Endothelial cell of umbilical vein (primary cell): ENCODE results near the gene RPS19. TPM values are rescaled to one million over a fixed set of nuclear protein-coding genes. Genes with fewer than 3 reads are reported as not detected.

Experiments used
- BruUV-seq: library from RNA; stranded (reverse); fragments of 400-500 nt; replicated peaks from 2 replicates; lab custom pipeline; 2021; lab: Mats Ljungman, UMichigan
- CTCF ChIA-PET: fragments of 300-600, 350-600 bp; sonication (Branson Sonifier 250); formaldehyde crosslinking; loops from one replicate; lab custom pipeline; 2021; ENCODE audit warnings: antibody characterized with exemption, inconsistent platforms; lab: Charles Lee
- POLR2A ChIA-PET: fragments of 300-600, 350-600 bp; sonication (Branson Sonifier 250); formaldehyde crosslinking; loops from one replicate; lab custom pipeline; 2021; ENCODE audit warnings: antibody characterized with exemption, inconsistent platforms; lab: Charles Lee
- DNase-seq: peaks from one replicate; pipeline ENCODE4 v3.0.0-alpha.2; 2011; ENCODE audit warnings: low read depth, low spot score
- FAIRE-seq: peaks from 2 replicates; lab custom pipeline; 2011; peaks lifted over from hg19 to GRCh38; lab: Jason Lieb, UNC
- H2AFZ ChIP-seq: 2 replicates; pipeline ENCODE4 v1.6.0; 2012; ENCODE audit warnings: low read depth, low read length, control low read depth, inconsistent platforms
- H3K27ac ChIP-seq: 2 replicates; pipeline ENCODE4 v1.5.1; 2011; ENCODE audit warnings: low read depth, mild to moderate bottlenecking, control low read depth, low read length, moderate library complexity; ENCODE audit not compliant: insufficient read depth
- H3K27me3 ChIP-seq, 2 experiments: 2 replicates each; pipeline versions ENCODE4 v1.6.0 to v1.6.1; 2011; ENCODE audit warnings: low read length in 2 of 2, mixed read lengths in 1 of 2; ENCODE audit not compliant: control insufficient read depth in 2 of 2, insufficient read depth in 2 of 2
- H3K36me3 ChIP-seq, 2 experiments: 2 replicates in 1 of 2; 3 replicates in 1 of 2; pipeline ENCODE4 v1.5.1; 2011; ENCODE audit warnings: low read length in 2 of 2, mild to moderate bottlenecking in 1 of 2, moderate library complexity in 1 of 2; ENCODE audit not compliant: control insufficient read depth in 2 of 2, insufficient read depth in 2 of 2; ENCODE audit errors: extremely low read depth in 1 of 2
- H3K4me1 ChIP-seq: 3 replicates; pipeline ENCODE4 v1.5.1; 2011; ENCODE audit warnings: mild to moderate bottlenecking, low read length; ENCODE audit not compliant: control insufficient read depth, insufficient read depth; ENCODE audit errors: extremely low read depth
- H3K4me2 ChIP-seq: 2 replicates; pipeline ENCODE4 v1.6.1; 2011; ENCODE audit warnings: low read length, control low read depth, mixed read lengths; ENCODE audit not compliant: insufficient read depth
- H3K4me3 ChIP-seq, 3 experiments: fragments of 200-600 bp in 1 of 3; sonication (generic), shearing (Covaris generic) in 1 of 3; replicated peaks in 1 of 3; 2 replicates each; pipeline ENCODE4 v1.5.1; 2011 to 2016; ENCODE audit warnings: control low read depth in 3 of 3, low read length in 3 of 3, mild to moderate bottlenecking in 2 of 3, inconsistent platforms in 1 of 3, low read depth in 1 of 3, moderate library complexity in 1 of 3; ENCODE audit not compliant: insufficient read depth in 1 of 3
- H3K79me2 ChIP-seq: 2 replicates; pipeline ENCODE4 v1.6.0; 2012; ENCODE audit warnings: low read length, inconsistent platforms; ENCODE audit not compliant: control insufficient read depth, insufficient read depth
- H3K9ac ChIP-seq: replicated peaks from 2 replicates; pipeline ENCODE3; 2011; ENCODE audit warnings: low read length, control low read depth; ENCODE audit not compliant: insufficient read depth; ENCODE audit errors: extremely low read depth
- H3K9me1 ChIP-seq: replicated peaks from 3 replicates; pipeline ENCODE4 v1.6.0; 2011; ENCODE audit warnings: mild to moderate bottlenecking, low read length; ENCODE audit not compliant: control insufficient read depth, insufficient read depth; ENCODE audit errors: extremely low read depth
- H3K9me3 ChIP-seq: replicated peaks from 2 replicates; pipeline ENCODE4 v1.5.1; 2012; ENCODE audit warnings: low read length, inconsistent platforms; ENCODE audit not compliant: control insufficient read depth, insufficient read depth
- H4K20me1 ChIP-seq: replicated peaks from 2 replicates; pipeline ENCODE3; 2011; ENCODE audit warnings: mild to moderate bottlenecking, low read length; ENCODE audit not compliant: control insufficient read depth, insufficient read depth; ENCODE audit errors: extremely low read depth
- FOS ChIP-seq: IDR thresholded peaks from 2 replicates; pipeline ENCODE4 v1.6.1; 2011; ENCODE audit warnings: mild to moderate bottlenecking, low read length, moderate library complexity, borderline replicate concordance; ENCODE audit not compliant: insufficient read depth
- JUN ChIP-seq: IDR thresholded peaks from 2 replicates; pipeline ENCODE4 v1.6.1; 2011; ENCODE audit warnings: borderline replicate concordance, low read depth; ENCODE audit not compliant: insufficient read length, insufficient read depth
- MYC ChIP-seq: IDR thresholded peaks from one replicate; pipeline ENCODE4 v1.6.1; 2011; ENCODE audit warnings: mild to moderate bottlenecking, low read depth, low read length
- POLR2A ChIP-seq: IDR thresholded peaks from 2 replicates; pipeline ENCODE4 v1.6.1; 2012; ENCODE audit warnings: low read depth, mild to moderate bottlenecking, control low read depth, low read length
- POLR2AphosphoS5 ChIP-seq: IDR thresholded peaks from 2 replicates; pipeline ENCODE4 v1.6.1; 2012; ENCODE audit warnings: low read depth, mild to moderate bottlenecking, control low read depth, low read length, moderate library complexity; ENCODE audit not compliant: insufficient read depth
- dilution Hi-C: fragments of 300-500 bp; cut with MboI; formaldehyde crosslinking; loops from one replicate; pipeline ENCODE4 v1.15.0; 2019; ENCODE audit warnings: low sequenced_read_pairs; ENCODE audit not compliant: extremely low pct_ligation_motif_present
- intact Hi-C: fragments of 100-400 bp; cut with micrococcal nuclease; formaldehyde crosslinking; loops from one replicate; pipeline ENCODE4 v1.10.0; 2022
- polyA plus RNA-seq, 4 experiments: library from polyadenylated mRNA; depleted of rRNA in 3 of 4; stranded (reverse) in 3 of 4; unstranded in 1 of 4; fragments of >200 nt; gene quantifications; 2 replicates each; pipeline versions ENCODE4 v1.2.1 to v1.2.3, GENCODE V29; 2011 to 2012; ENCODE audit warnings: missing spikeins in 1 of 4
- total RNA-seq: library from RNA; stranded (reverse); gene quantifications from 2 replicates; pipeline ENCODE4 v1.2.3, GENCODE V29; 2021
- TF ChIP-seq, protein P1 (sequence below), 2 donors: IDR thresholded peaks; 1 replicate in 1 of 2; 2 replicates in 1 of 2; pipeline ENCODE4 v1.5.1; 2011; ENCODE audit warnings: low read length in 2 of 2, mild to moderate bottlenecking in 2 of 2, moderate library complexity in 2 of 2, control low read depth in 1 of 2, inconsistent platforms in 1 of 2, low read depth in 1 of 2; ENCODE audit not compliant: insufficient read depth in 1 of 2; ENCODE audit errors: extremely low read depth in 1 of 2

Gene RPS19
- total and polyA plus RNA-seq, 2 donors (not counting 3 experiments of a cell fraction or from before 2014, with no cell fraction given) = 2,234 to 4,353 TPM

DNA sequence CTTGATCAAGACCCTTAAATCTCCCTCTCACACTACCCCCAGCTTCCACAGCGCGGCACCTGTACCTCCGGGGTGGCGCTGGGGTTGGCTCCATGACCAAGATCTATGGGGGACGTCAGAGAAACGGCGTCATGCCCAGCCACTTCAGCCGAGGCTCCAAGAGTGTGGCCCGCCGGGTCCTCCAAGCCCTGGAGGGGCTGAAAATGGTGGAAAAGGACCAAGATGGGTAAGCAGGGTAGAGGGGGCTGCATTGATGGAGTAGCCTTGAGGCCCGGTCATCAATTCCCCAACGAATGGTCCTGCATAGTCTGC lies 8.9 kb downstream of the RPS19 start:
- intact Hi-C loops (no loop called here), dilution Hi-C loops (no loop called here)
- no peak for DNase-seq
- Histone ChIP-seq H3K79me2 (peaks cover 46% of the 10 kb centered on the region), H2AFZ (no peak overlapping the region), H3K4me2 (no peak overlapping the region), H3K27ac (no peak overlapping the region), H4K20me1 (no peaks in the 10 kb centered on the region), H3K9ac (no peak overlapping the region), H3K4me3 (no peak overlapping the region), H3K27me3 (no peaks in the 10 kb centered on the region), H3K9me1 (no peaks in the 10 kb centered on the region), H3K4me1 (peaks cover 9% of the 10 kb centered on the region), H3K9me3 (no peaks in the 10 kb centered on the region), H3K36me3 (peaks cover 39 to 60% of the 10 kb centered on the region in 2 experiments)
- TF ChIP-seq POLR2A (no peak), JUN (no peak), FOS (no peak), MYC (no peak), POLR2AphosphoS5 (no peak)
- TF ChIP-seq, protein P1, sequence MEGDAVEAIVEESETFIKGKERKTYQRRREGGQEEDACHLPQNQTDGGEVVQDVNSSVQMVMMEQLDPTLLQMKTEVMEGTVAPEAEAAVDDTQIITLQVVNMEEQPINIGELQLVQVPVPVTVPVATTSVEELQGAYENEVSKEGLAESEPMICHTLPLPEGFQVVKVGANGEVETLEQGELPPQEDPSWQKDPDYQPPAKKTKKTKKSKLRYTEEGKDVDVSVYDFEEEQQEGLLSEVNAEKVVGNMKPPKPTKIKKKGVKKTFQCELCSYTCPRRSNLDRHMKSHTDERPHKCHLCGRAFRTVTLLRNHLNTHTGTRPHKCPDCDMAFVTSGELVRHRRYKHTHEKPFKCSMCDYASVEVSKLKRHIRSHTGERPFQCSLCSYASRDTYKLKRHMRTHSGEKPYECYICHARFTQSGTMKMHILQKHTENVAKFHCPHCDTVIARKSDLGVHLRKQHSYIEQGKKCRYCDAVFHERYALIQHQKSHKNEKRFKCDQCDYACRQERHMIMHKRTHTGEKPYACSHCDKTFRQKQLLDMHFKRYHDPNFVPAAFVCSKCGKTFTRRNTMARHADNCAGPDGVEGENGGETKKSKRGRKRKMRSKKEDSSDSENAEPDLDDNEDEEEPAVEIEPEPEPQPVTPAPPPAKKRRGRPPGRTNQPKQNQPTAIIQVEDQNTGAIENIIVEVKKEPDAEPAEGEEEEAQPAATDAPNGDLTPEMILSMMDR (IDR thresholded peaks at IDR 0.05; ENCODE audit: extremely low read depth in 1 of 2, insufficient read depth in 1 of 2, low read depth in 1 of 2, low read length in 2 of 2) = no peak
- CTCF ChIA-PET = no interaction called here
- BruUV-seq = no TSS peak
- POLR2A ChIA-PET = interaction anchor here (1.1 to 1.9 kb wide), 2 partner anchors 9 to 82 kb away, joined by 3 to 7 read pairs; partner anchors contain the start of gene RPS19
- FAIRE-seq = no peak
